H1 (cell line): ENCODE data around the gene SURF4. TPM values are rescaled to one million over a fixed set of nuclear protein-coding genes. Genes with fewer than 3 reads are reported as not detected.

Experiments used
- CHD1 ChIP-seq: IDR thresholded peaks from 2 replicates; pipeline ENCODE4 v1.6.1; 2012; ENCODE audit warnings: low read depth, low read length, improper control_type of control experiment
- CHD2 ChIP-seq: IDR thresholded peaks from 2 replicates; pipeline ENCODE4 v1.6.1; 2012; ENCODE audit warnings: low read length, improper control_type of control experiment
- CHD7 ChIP-seq: fragments of 300-600 bp; sonication (generic); IDR thresholded peaks from 2 replicates; pipeline ENCODE4 v1.7.1; 2012; ENCODE audit warnings: low read length, moderate library complexity, mild to moderate bottlenecking, inconsistent platforms; ENCODE audit not compliant: insufficient replicate concordance
- CREB1 ChIP-seq: IDR thresholded peaks from 2 replicates; pipeline ENCODE4 v1.6.1; 2012; ENCODE audit warnings: inconsistent platforms
- E2F6 ChIP-seq: IDR thresholded peaks from 2 replicates; pipeline ENCODE4 v1.6.1; 2012; ENCODE audit warnings: inconsistent platforms
- EZH2 ChIP-seq: fragments of 200-600 bp; sonication (generic); IDR thresholded peaks from 2 replicates; pipeline ENCODE4 v1.7.1; 2012; ENCODE audit warnings: low read depth, mild to moderate bottlenecking, moderate library complexity, low read length, inconsistent platforms; ENCODE audit not compliant: severe bottlenecking
- HDAC2 ChIP-seq, 2 experiments: fragments of 300-600 bp in 1 of 2; sonication (generic) in 1 of 2; IDR thresholded peaks; 2 replicates each; pipeline ENCODE4 v1.6.1; 2011 to 2012; ENCODE audit warnings: low read depth in 2 of 2, low read length in 2 of 2, mild to moderate bottlenecking in 2 of 2, moderate library complexity in 2 of 2, borderline replicate concordance in 1 of 2, inconsistent platforms in 1 of 2
- POU5F1 ChIP-seq: IDR thresholded peaks from 2 replicates; pipeline ENCODE4 v1.6.1; 2011; ENCODE audit warnings: low read depth, mild to moderate bottlenecking, low read length, moderate library complexity
- SIN3A ChIP-seq, 2 experiments: IDR thresholded peaks in 1 of 2; conservative IDR thresholded peaks in 1 of 2; 2 replicates each; pipeline ENCODE4 v1.6.1; 2011 to 2012; ENCODE audit warnings: low read length in 2 of 2, improper control_type of control experiment in 1 of 2, low read depth in 1 of 2, mild to moderate bottlenecking in 1 of 2
- SRF ChIP-seq: IDR thresholded peaks from 2 replicates; pipeline ENCODE4 v1.6.1; 2011; ENCODE audit warnings: mild to moderate bottlenecking, low read depth, low read length, moderate library complexity
- TCF12 ChIP-seq: IDR thresholded peaks from 2 replicates; pipeline ENCODE4 v1.6.1; 2011; ENCODE audit warnings: low read depth, mild to moderate bottlenecking, low read length
- YY1 ChIP-seq: IDR thresholded peaks from 2 replicates; pipeline ENCODE4 v1.6.1; 2011; ENCODE audit warnings: low read depth, mild to moderate bottlenecking, low read length
- polyA plus RNA-seq, 7 experiments: library from polyadenylated mRNA; depleted of rRNA in 3 of 7; stranded (reverse) in 5 of 7; unstranded in 2 of 7; fragments of >200 nt in 5 of 7; fragments of 200-250 nt in 2 of 7; gene quantifications; 1 replicate in 5 of 7; 2 replicates in 1 of 7; 4 replicates in 1 of 7; pipeline versions ENCODE4 v1.2.1 to v1.2.3, GENCODE V29; 2011 to 2013; ENCODE audit warnings: missing spikeins in 2 of 7, mixed read lengths in 2 of 7
- total RNA-seq: library from RNA; stranded (reverse); fragmentation: NEBNext Ultra II Directional; extraction: Animal tissue kit (Norgen Biotek cat#: 25700); gene quantifications from 2 replicates; pipeline ENCODE4 v1.2.1, GENCODE V29; 2021

SURF4 gene
- total and polyA plus RNA-seq, 2 of the 8 experiments (the other 6 are each of a cell fraction or from before 2014, with no cell fraction given): 176 to 182 TPM

GRCh38 chr9:133333011-133333410 is 42.8 kb downstream of the SURF4 start (continued):
- no peak for TF ChIP-seq CHD7
- TF ChIP-seq HDAC2 (IDR thresholded peaks at IDR 0.05; ENCODE audit: borderline replicate concordance in 1 of 2, low read depth in 2 of 2, low read length in 2 of 2): no peak
- TF ChIP-seq CHD2: no peak
- TF ChIP-seq TCF12: no peak
- TF ChIP-seq CHD1: no peak
- no peak for TF ChIP-seq CREB1
- no peak for TF ChIP-seq SIN3A (conservative IDR thresholded peaks at IDR 0.05 in 1 of 2, IDR thresholded peaks at IDR 0.05 in 1 of 2; ENCODE audit: low read depth in 1 of 2, low read length in 2 of 2)
- no peak for TF ChIP-seq SRF
- TF ChIP-seq POU5F1: no peak
- TF ChIP-seq E2F6: no peak
- no peak for TF ChIP-seq EZH2
- TF ChIP-seq YY1: no peak
